HL-60 (cell line): ENCODE results near the gene MTMR12.

Experiments
- CTCF ChIP-seq: IDR thresholded peaks from one replicate; pipeline ENCODE4 v1.5.1; 2011; ENCODE audit warnings: low read length, control low read depth, inconsistent platforms; ENCODE audit not compliant: insufficient read depth
- GABPA ChIP-seq: IDR thresholded peaks from 2 replicates; pipeline ENCODE4 v1.6.1; 2012; ENCODE audit warnings: low read depth
- POLR2AphosphoS5 ChIP-seq: IDR thresholded peaks from 2 replicates; pipeline ENCODE4 v1.6.1; 2012; ENCODE audit warnings: low read depth
- SPI1 ChIP-seq: IDR thresholded peaks from 2 replicates; pipeline ENCODE4 v1.6.1; 2012; ENCODE audit warnings: low read depth, mild to moderate bottlenecking, borderline replicate concordance
- TF ChIP-seq, protein P1 (sequence below): IDR thresholded peaks from 2 replicates; pipeline ENCODE4 v1.6.1; 2012; ENCODE audit warnings: low read depth; ENCODE audit not compliant: insufficient replicate concordance

GRCh38 chr5:32299059-32299677, 13.6 kb downstream of the MTMR12 start:
- no peak for TF ChIP-seq CTCF
- no peak for TF ChIP-seq POLR2AphosphoS5
- TF ChIP-seq, protein P1, sequence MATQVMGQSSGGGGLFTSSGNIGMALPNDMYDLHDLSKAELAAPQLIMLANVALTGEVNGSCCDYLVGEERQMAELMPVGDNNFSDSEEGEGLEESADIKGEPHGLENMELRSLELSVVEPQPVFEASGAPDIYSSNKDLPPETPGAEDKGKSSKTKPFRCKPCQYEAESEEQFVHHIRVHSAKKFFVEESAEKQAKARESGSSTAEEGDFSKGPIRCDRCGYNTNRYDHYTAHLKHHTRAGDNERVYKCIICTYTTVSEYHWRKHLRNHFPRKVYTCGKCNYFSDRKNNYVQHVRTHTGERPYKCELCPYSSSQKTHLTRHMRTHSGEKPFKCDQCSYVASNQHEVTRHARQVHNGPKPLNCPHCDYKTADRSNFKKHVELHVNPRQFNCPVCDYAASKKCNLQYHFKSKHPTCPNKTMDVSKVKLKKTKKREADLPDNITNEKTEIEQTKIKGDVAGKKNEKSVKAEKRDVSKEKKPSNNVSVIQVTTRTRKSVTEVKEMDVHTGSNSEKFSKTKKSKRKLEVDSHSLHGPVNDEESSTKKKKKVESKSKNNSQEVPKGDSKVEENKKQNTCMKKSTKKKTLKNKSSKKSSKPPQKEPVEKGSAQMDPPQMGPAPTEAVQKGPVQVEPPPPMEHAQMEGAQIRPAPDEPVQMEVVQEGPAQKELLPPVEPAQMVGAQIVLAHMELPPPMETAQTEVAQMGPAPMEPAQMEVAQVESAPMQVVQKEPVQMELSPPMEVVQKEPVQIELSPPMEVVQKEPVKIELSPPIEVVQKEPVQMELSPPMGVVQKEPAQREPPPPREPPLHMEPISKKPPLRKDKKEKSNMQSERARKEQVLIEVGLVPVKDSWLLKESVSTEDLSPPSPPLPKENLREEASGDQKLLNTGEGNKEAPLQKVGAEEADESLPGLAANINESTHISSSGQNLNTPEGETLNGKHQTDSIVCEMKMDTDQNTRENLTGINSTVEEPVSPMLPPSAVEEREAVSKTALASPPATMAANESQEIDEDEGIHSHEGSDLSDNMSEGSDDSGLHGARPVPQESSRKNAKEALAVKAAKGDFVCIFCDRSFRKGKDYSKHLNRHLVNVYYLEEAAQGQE, result no peak
- TF ChIP-seq GABPA, result no peak
- no peak for TF ChIP-seq SPI1
